RKO (cell line): Measurements from ENCODE around the gene LRRC61.
"Not testable (repeated sequence)": the region's sequence is repeated elsewhere in the genome, so short reads cannot be mapped to it uniquely, and the experiment has no call there.

ENCODE experiments used
- DNase-seq: peaks from one replicate; pipeline ENCODE4 v3.0.0-alpha.2; 2016; ENCODE audit warnings: low spot score

Gene LRRC61

DNA sequence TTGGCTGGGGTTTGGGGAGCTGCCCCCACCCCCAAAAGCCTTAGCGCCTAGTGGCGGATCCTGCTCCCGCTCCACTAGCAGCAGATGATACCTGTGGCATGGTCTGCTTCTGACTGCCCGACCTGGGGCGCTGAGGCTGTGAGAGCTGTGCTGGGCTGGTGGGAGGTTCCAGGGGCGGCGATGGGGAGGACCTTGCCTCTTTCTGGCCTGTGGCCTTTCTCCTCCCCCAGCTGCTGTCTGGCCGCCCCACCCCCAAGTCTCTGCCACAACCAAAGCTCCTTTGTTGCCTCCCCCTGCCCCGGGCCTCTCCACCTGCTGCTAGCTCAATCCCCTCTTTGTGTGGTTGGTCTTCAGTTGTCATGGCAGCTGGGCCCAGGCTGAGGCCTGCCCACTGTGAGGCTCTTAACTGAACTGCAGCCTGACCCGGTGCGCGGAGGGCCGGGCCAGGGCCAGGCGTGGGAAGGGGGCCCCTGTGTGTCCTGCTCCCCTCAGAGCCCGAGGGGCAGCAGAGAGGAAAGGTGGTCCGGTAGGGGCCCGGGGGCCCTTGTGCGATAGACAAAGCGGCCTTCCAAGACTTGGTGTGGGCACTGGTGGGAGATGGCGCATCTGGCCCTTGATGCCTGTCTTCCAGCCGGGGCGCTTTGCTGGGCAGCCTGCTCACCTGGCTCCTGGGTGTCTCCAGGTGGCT lies 60.7 kb downstream of the LRRC61 start:
- DNase-seq, result no peak

- DNase-seq, result no peak
Observed at GRCh38 chr7:150384406-150385301, 61.5 kb downstream of the LRRC61 start.

- no peak for DNase-seq
Observed at GRCh38 chr7:150385302-150385723, 62.2 kb downstream of the LRRC61 start.

- not testable (repeated sequence) for DNase-seq
Observed at GRCh38 chr7:150385884-150386283, 62.7 kb downstream of the LRRC61 start.
